GM21619 (cell line): ENCODE data around the gene PRKCI.
"Not testable (repeated sequence)": the region's sequence is repeated elsewhere in the genome, so short reads cannot be mapped to it uniquely, and the experiment has no call there.

Experiments
- ATAC-seq: cut with Tn5 transposase; IDR thresholded peaks from one replicate; pipeline ENCODE4 v1.9.1; 2021; ENCODE audit not compliant: unreplicated experiment

The PRKCI gene

GRCh38 chr3:170278627-170279026 is 56.4 kb downstream of the PRKCI start:
- ATAC-seq: no peak

- ATAC-seq: no peak
Observed at GRCh38 chr3:170290194-170290593, 68.0 kb downstream of the PRKCI start.

GRCh38 chr3:170295586-170295985 is 73.4 kb downstream of the PRKCI start:
- no peak for ATAC-seq

GRCh38 chr3:170296703-170297102 is 74.5 kb downstream of the PRKCI start:
- ATAC-seq: no peak

- ATAC-seq: no peak
Observed at GRCh38 chr3:170301405-170301804, 79.2 kb downstream of the PRKCI start.

GRCh38 chr3:170302008-170302407 is 79.8 kb downstream of the PRKCI start:
- no peak for ATAC-seq

GRCh38 chr3:170306015-170306414 is 83.8 kb downstream of the PRKCI start:
- ATAC-seq: no peak

GRCh38 chr3:170307671-170308405 is 85.6 kb downstream of the PRKCI start:
- no peak for ATAC-seq

- ATAC-seq: no peak
Observed at GRCh38 chr3:170309046-170309445, 86.8 kb downstream of the PRKCI start.

- no peak for ATAC-seq
Observed at GRCh38 chr3:170317954-170318353, 95.7 kb downstream of the PRKCI start.

- ATAC-seq: no peak
Observed at GRCh38 chr3:170320461-170321121, 98.4 kb downstream of the PRKCI start.

GRCh38 chr3:170321321-170322034 is 99.3 kb downstream of the PRKCI start:
- ATAC-seq: no peak

GRCh38 chr3:170322566-170323269 is 100.5 kb downstream of the PRKCI start:
- no peak for ATAC-seq

- ATAC-seq: no peak
Observed at GRCh38 chr3:170323331-170323730, 101.1 kb downstream of the PRKCI start.

- no peak for ATAC-seq
Observed at GRCh38 chr3:170324962-170325361, 102.7 kb downstream of the PRKCI start.

- no peak for ATAC-seq
Observed at GRCh38 chr3:170327040-170327808, 105.0 kb downstream of the PRKCI start.

- not testable (repeated sequence) for ATAC-seq
Observed at GRCh38 chr3:170327868-170328548, 105.8 kb downstream of the PRKCI start.

GRCh38 chr3:170330366-170330765 is 108.1 kb downstream of the PRKCI start:
- no peak for ATAC-seq

- no peak for ATAC-seq
Observed at GRCh38 chr3:170331143-170331542, 108.9 kb downstream of the PRKCI start.

GRCh38 chr3:170337420-170337819 is 115.2 kb downstream of the PRKCI start:
- ATAC-seq: no peak
